GM12878 (cell line): ENCODE measurements around the gene ZWILCH. TPM values are rescaled to one million over a fixed set of nuclear protein-coding genes. Genes with fewer than 3 reads are reported as not detected.

Source experiments
- ATAC-seq: fragments of 200-7000 bp; cut with Tn5 transposase; 3 replicates; pipeline ENCODE4 v1.9.1; 2020; ENCODE audit warnings: mild to moderate bottlenecking, moderate library complexity
- BruUV-seq: library from RNA; stranded (reverse); fragments of 400-500 nt; replicated peaks from 2 replicates; lab custom pipeline; 2021; lab: Mats Ljungman, UMichigan
- CTCF ChIA-PET: fragments of 300-600 bp; sonication (Branson Sonifier 250); formaldehyde crosslinking; extraction: SDS; loops from one replicate; lab custom pipeline; 2021; ENCODE audit warnings: inconsistent platforms; lab: Yijun Ruan, JAX
- POLR2A ChIA-PET: fragments of 350-600 bp; formaldehyde crosslinking; extraction: SDS; loops from one replicate; lab custom pipeline; 2021; ENCODE audit warnings: inconsistent platforms; lab: Charles Lee
- RAD21 ChIA-PET: fragments of 300-600 bp; sonication (Branson Sonifier 250); formaldehyde crosslinking; loops from one replicate; lab custom pipeline; 2023; ENCODE audit warnings: antibody characterized with exemption; ENCODE audit not compliant: unreplicated experiment; lab: Charles Lee
- SMC1A ChIA-PET: fragments of 300-600 bp; sonication (Branson Sonifier 250); formaldehyde crosslinking; loops from one replicate; lab custom pipeline; 2023; ENCODE audit not compliant: unreplicated experiment, uncharacterized antibody; lab: Charles Lee
- DNase-seq: peaks from one replicate; pipeline ENCODE4 v3.0.0-alpha.2; 2011; ENCODE audit warnings: low read depth, low spot score
- FAIRE-seq: peaks from 3 replicates; lab custom pipeline; 2011; peaks lifted over from hg19 to GRCh38; lab: Jason Lieb, UNC
- H2AFZ ChIP-seq: 2 replicates; pipeline ENCODE4 v1.6.0; 2011; ENCODE audit warnings: low read depth, low read length, control low read depth; ENCODE audit not compliant: control insufficient read depth
- H3K27ac ChIP-seq: 2 replicates; pipeline ENCODE4 v1.5.1; 2011; ENCODE audit warnings: control low read depth; ENCODE audit not compliant: control insufficient read depth, insufficient read depth
- H3K27me3 ChIP-seq, 2 experiments: replicated peaks in 1 of 2; 2 replicates each; pipeline versions ENCODE4 v1.6.0 to v1.6.1; 2011; ENCODE audit warnings: low read length in 1 of 2; ENCODE audit not compliant: control insufficient read depth in 2 of 2, insufficient read depth in 2 of 2
- H3K36me3 ChIP-seq, 2 experiments: 2 replicates each; pipeline ENCODE4 v1.5.1; 2011; ENCODE audit warnings: low read length in 1 of 2; ENCODE audit not compliant: control insufficient read depth in 2 of 2, insufficient read depth in 2 of 2
- H3K4me1 ChIP-seq: 2 replicates; pipeline ENCODE4 v1.6.1; 2011; ENCODE audit warnings: mild to moderate bottlenecking, low read length, moderate library complexity, mixed read lengths; ENCODE audit not compliant: control insufficient read depth, insufficient read depth
- H3K4me2 ChIP-seq: 2 replicates; pipeline ENCODE4 v1.6.0; 2011; ENCODE audit warnings: control low read depth; ENCODE audit not compliant: control insufficient read depth, insufficient read depth
- H3K4me3 ChIP-seq: fragments of 200-600 bp; sonication (generic); 2 replicates; pipeline ENCODE4 v1.5.1; 2016
- H3K79me2 ChIP-seq: 2 replicates; pipeline ENCODE4 v1.6.0; 2011; ENCODE audit warnings: low read length; ENCODE audit not compliant: control insufficient read depth, insufficient read depth
- H3K9ac ChIP-seq: 2 replicates; pipeline ENCODE4 v1.8.0; 2011; ENCODE audit warnings: low read length, control low read depth, mixed read lengths; ENCODE audit not compliant: control insufficient read depth, insufficient read depth
- H3K9me3 ChIP-seq: replicated peaks from 3 replicates; pipeline ENCODE4 v1.5.1; 2011; ENCODE audit warnings: mild to moderate bottlenecking, low read length; ENCODE audit not compliant: control insufficient read depth, insufficient read depth
- H4K20me1 ChIP-seq: 2 replicates; pipeline ENCODE4 v1.6.0; 2011; ENCODE audit not compliant: control insufficient read depth, insufficient read depth
- BCL11A ChIP-seq: IDR thresholded peaks from 2 replicates; pipeline ENCODE4 v1.6.1; 2011; ENCODE audit warnings: low read depth, low read length
- CBX3 ChIP-seq: fragments of 200-600 bp; sonication (generic); IDR thresholded peaks from 2 replicates; pipeline ENCODE4 v1.6.1; 2016; ENCODE audit warnings: low read depth, borderline replicate concordance
- CREB1 ChIP-seq: IDR thresholded peaks from 2 replicates; pipeline ENCODE4 v1.6.1; 2012; ENCODE audit warnings: low read depth, mild to moderate bottlenecking, inconsistent platforms
- MTA2 ChIP-seq: fragments of 450-650 bp; IDR thresholded peaks from 2 replicates; pipeline ENCODE4 v1.6.1; 2016; ENCODE audit warnings: low read depth, mild to moderate bottlenecking, moderate library complexity
- NRF1 ChIP-seq: conservative IDR thresholded peaks from 2 replicates; pipeline ENCODE4 v1.6.1; 2011; ENCODE audit warnings: mild to moderate bottlenecking, low read depth, low read length, improper control_type of control experiment
- POLR2A ChIP-seq: IDR thresholded peaks from 2 replicates; pipeline ENCODE4 v1.6.1; 2011; ENCODE audit warnings: low read depth, mild to moderate bottlenecking, low read length
- POU2F2 ChIP-seq: IDR thresholded peaks from 3 replicates; pipeline ENCODE4 v1.6.1; 2011; ENCODE audit warnings: low read depth, mild to moderate bottlenecking, low read length, borderline replicate concordance
- RAD51 ChIP-seq: fragments of 450-650 bp; IDR thresholded peaks from 2 replicates; pipeline ENCODE4 v1.6.1; 2016; ENCODE audit warnings: moderate library complexity, mild to moderate bottlenecking, inconsistent platforms
- RB1 ChIP-seq: fragments of 450-650 bp; formaldehyde crosslinking; IDR thresholded peaks from 2 replicates; pipeline ENCODE4 v1.6.1; 2017; ENCODE audit warnings: mild to moderate bottlenecking, borderline replicate concordance
- RBBP5 ChIP-seq: fragments of 200-600 bp; sonication (generic); conservative IDR thresholded peaks from 2 replicates; pipeline ENCODE4 v1.6.1; 2016
- RELA ChIP-seq: fragments of 450-650 bp; IDR thresholded peaks from 2 replicates; pipeline ENCODE4 v1.8.0; 2014; ENCODE audit warnings: borderline replicate concordance; ENCODE audit not compliant: partially characterized antibody
- SP1 ChIP-seq: IDR thresholded peaks from one replicate; pipeline ENCODE4 v1.6.1; 2011; ENCODE audit warnings: low read depth, low read length
- SPI1 ChIP-seq: IDR thresholded peaks from 2 replicates; pipeline ENCODE4 v1.6.1; 2011; ENCODE audit warnings: low read depth, mild to moderate bottlenecking, low read length, moderate library complexity, borderline replicate concordance; ENCODE audit not compliant: insufficient read depth
- SRF ChIP-seq, 2 experiments: IDR thresholded peaks; 2 replicates each; pipeline ENCODE4 v1.6.1; 2011; ENCODE audit warnings: low read depth in 2 of 2, low read length in 2 of 2, mild to moderate bottlenecking in 1 of 2, moderate library complexity in 1 of 2
- ZBED1 ChIP-seq: IDR thresholded peaks from 2 replicates; pipeline ENCODE4 v1.6.1; 2016; ENCODE audit warnings: borderline replicate concordance
- ZNF207 ChIP-seq: fragments of 450-650 bp; IDR thresholded peaks from 2 replicates; pipeline ENCODE4 v1.6.1; 2014; ENCODE audit warnings: antibody characterized with exemption, mild to moderate bottlenecking, borderline replicate concordance
- ZNF687 ChIP-seq: fragments of 450-650 bp; IDR thresholded peaks from 2 replicates; pipeline ENCODE4 v1.6.1; 2017; ENCODE audit warnings: mild to moderate bottlenecking, moderate library complexity
- WGBS: methylation state at CpG from one replicate; pipeline ENCODE4 v1.1.6; 2016; ENCODE audit warnings: low lambda C conversion rate; ENCODE audit not compliant: insufficient replicate concordance, insufficient coverage; ENCODE audit errors: missing lambda C conversion rate; 5-methylcytosine and 5-hydroxymethylcytosine counted together
- in situ Hi-C: fragments of 300-500 bp; cut with MboI; formaldehyde crosslinking; loops from 9 replicates; pipeline ENCODE4 v1.14.3; 2018; ENCODE audit warnings: mixed read lengths
- intact Hi-C: fragments of 100-400 bp; cut with micrococcal nuclease; formaldehyde crosslinking; loops from one replicate; pipeline ENCODE4 v1.14.2; 2022; ENCODE audit not compliant: unreplicated experiment
- polyA plus RNA-seq, 11 experiments: library from polyadenylated mRNA; depleted of rRNA in 4 of 11; unstranded in 6 of 11; stranded (reverse) in 5 of 11; fragments of >200 nt; fragmentation: Nextera tagmentation in 4 of 11; fragmentation: Illumina TruSeq in 1 of 11; extraction: Ambion mirVana in 4 of 11; extraction: Trizol in 1 of 11; gene quantifications; 1 replicate in 1 of 11; 2 replicates in 10 of 11; pipeline versions ENCODE4 v1.2.1 to v1.2.3, GENCODE V29; 2011 to 2016; ENCODE audit warnings: inconsistent platforms in 2 of 11, missing spikeins in 2 of 11, low read depth in 1 of 11
- total RNA-seq, 4 experiments: library from RNA; depleted of rRNA in 3 of 4; stranded (reverse); fragments of >200 nt in 3 of 4; fragmentation: Illumina TruSeq in 1 of 4; extraction: Trizol in 1 of 4; gene quantifications; 2 replicates each; pipeline versions ENCODE4 v1.2.1 to v1.2.3, GENCODE V29; 2013 to 2021

Gene ZWILCH
- total and polyA plus RNA-seq, 10 of the 15 experiments (the other 5 are each of a cell fraction or from before 2014, with no cell fraction given): 15.6 to 73.9 (median 32.4) TPM

- TF ChIP-seq RAD51: no peak
These were observed 18.2 kb upstream of the ZWILCH start (continued) for GRCh38 chr15:66486887-66487286.

GRCh38 chr15:66488525-66488924 is 16.6 kb upstream of the ZWILCH start:
- in situ Hi-C loops: no loop called here
- H3K36me3 ChIP-seq: peaks cover 31 to 44% of the 10 kb centered on the region in 2 experiments

More at GRCh38 chr15:66488525-66488924, 16.6 kb upstream of the ZWILCH start:
- POLR2A ChIA-PET: no interaction called here
- 91% methylated on average over 5 of the region's 5 CpGs for WGBS
- TF ChIP-seq SPI1 (no peak), NRF1 (no peak), CBX3 (no peak), RB1 (no peak), CREB1 (no peak), BCL11A (no peak), ZBED1 (no peak), ZNF207 (no peak), MTA2 (no peak), POU2F2 (no peak), SRF (IDR thresholded peaks at IDR 0.05; ENCODE audit: low read depth in 2 of 2, low read length in 2 of 2) (no peak), ZNF687 (no peak), POLR2A (no peak), RAD51 (no peak), RBBP5 (no peak), RELA (no peak), SP1 (no peak)
- Histone ChIP-seq H3K9me3 (no peaks in the 10 kb centered on the region), H3K4me2 (no peak overlapping the region), H2AFZ (no peak overlapping the region), H3K9ac (no peak overlapping the region), H3K27ac (no peak overlapping the region), H4K20me1 (no peaks in the 10 kb centered on the region), H3K4me1 (no peaks in the 10 kb centered on the region), H3K27me3 (no peaks in the 10 kb centered on the region), H3K4me3 (no peak overlapping the region), H3K79me2 (no peaks in the 10 kb centered on the region)
- no TSS peak for BruUV-seq
- CTCF ChIA-PET: no interaction called here
- no peak for DNase-seq
- FAIRE-seq: no peak
- SMC1A ChIA-PET: no interaction called here
- intact Hi-C loops: no loop called here
- RAD21 ChIA-PET: no interaction called here
- ATAC-seq: no peak
